CD8-positive, alpha-beta memory T cell (primary cell): ENCODE measurements around the gene UBN1. TPM values are rescaled to one million over a fixed set of nuclear protein-coding genes. Genes with fewer than 3 reads are reported as not detected.
"Not testable (repeated sequence)": the region's sequence is repeated elsewhere in the genome, so short reads cannot be mapped to it uniquely, and the experiment has no call there.

Experiments used
- CTCF ChIA-PET: fragments of 350-600 bp; sonication (Branson Sonifier 250); formaldehyde crosslinking; loops from one replicate; lab custom pipeline; 2021; ENCODE audit warnings: antibody characterized with exemption; lab: Charles Lee
- POLR2A ChIA-PET: fragments of 350-600 bp; sonication (Branson Sonifier 250); formaldehyde crosslinking; loops from one replicate; lab custom pipeline; 2021; ENCODE audit warnings: antibody characterized with exemption; lab: Charles Lee
- DNase-seq, 5 donors: peaks; one replicate each; pipeline versions ENCODE4 v3.0.0 to v3.0.0-alpha.2; 2020 to 2022; ENCODE audit warnings: mixed read lengths in 1 of 5
- H3K27ac ChIP-seq: one replicate; pipeline ENCODE4 v1.7.0; 2013; ENCODE audit warnings: low read depth, mild to moderate bottlenecking, low read length, moderate library complexity
- H3K27me3 ChIP-seq: 2 replicates; pipeline ENCODE4 v1.7.0; 2013; ENCODE audit warnings: low read length, mild to moderate bottlenecking; ENCODE audit not compliant: insufficient read depth, poor library complexity, severe bottlenecking
- H3K36me3 ChIP-seq: 2 replicates; pipeline ENCODE4 v1.7.0; 2013; ENCODE audit warnings: mild to moderate bottlenecking, low read length, moderate library complexity; ENCODE audit not compliant: insufficient read depth
- H3K4me1 ChIP-seq: 2 replicates; pipeline ENCODE4 v1.7.0; 2013; ENCODE audit warnings: mild to moderate bottlenecking, low read length, moderate library complexity; ENCODE audit not compliant: insufficient read depth
- H3K4me3 ChIP-seq: 2 replicates; pipeline ENCODE4 v1.7.0; 2013; ENCODE audit warnings: mild to moderate bottlenecking, low read length
- H3K9me3 ChIP-seq: 2 replicates; pipeline ENCODE4 v1.7.0; 2013; ENCODE audit warnings: mild to moderate bottlenecking, low read length
- H3K27ac Mint-ChIP-seq, 8 donors: one replicate each; pipeline ENCODE4 v1.8.0; 2020 to 2021; ENCODE audit warnings: mixed read lengths in 8 of 8, mild to moderate bottlenecking in 6 of 8, inconsistent platforms in 3 of 8, moderate library complexity in 3 of 8
- H3K27me3 Mint-ChIP-seq, 2 donors: one replicate each; pipeline ENCODE4 v1.8.0; 2020 to 2021; ENCODE audit warnings: mixed read lengths in 2 of 2, mild to moderate bottlenecking in 1 of 2, moderate library complexity in 1 of 2
- H3K36me3 Mint-ChIP-seq, 3 donors: one replicate each; pipeline ENCODE4 v1.8.0; 2020 to 2021; ENCODE audit warnings: mixed read lengths in 3 of 3, inconsistent platforms in 1 of 3, mild to moderate bottlenecking in 1 of 3
- H3K4me1 Mint-ChIP-seq, 3 donors: one replicate each; pipeline ENCODE4 v1.8.0; 2020 to 2021; ENCODE audit warnings: mixed read lengths in 3 of 3, inconsistent platforms in 1 of 3, mild to moderate bottlenecking in 1 of 3
- H3K4me3 Mint-ChIP-seq, 7 donors: one replicate each; pipeline ENCODE4 v1.8.0; 2020 to 2021; ENCODE audit warnings: mixed read lengths in 7 of 7, mild to moderate bottlenecking in 6 of 7, moderate library complexity in 4 of 7, inconsistent platforms in 2 of 7
- H3K9me3 Mint-ChIP-seq, 5 donors: one replicate each; pipeline ENCODE4 v1.8.0; 2020 to 2022; ENCODE audit warnings: mixed read lengths in 5 of 5, mild to moderate bottlenecking in 3 of 5, moderate library complexity in 2 of 5, inconsistent platforms in 1 of 5
- polyA plus RNA-seq: library from polyadenylated mRNA; unstranded; fragments of 300-500 nt; fragmentation: Illumina TruSeq; gene quantifications from one replicate; pipeline ENCODE4 v1.2.3, GENCODE V29; 2021
- total RNA-seq, 2 experiments: library from RNA; stranded (reverse); gene quantifications; one replicate each; pipeline ENCODE4 v1.2.3, GENCODE V29; 2021

Gene UBN1
- total and polyA plus RNA-seq, 3 experiments from 2014 or later = 23.3 to 41.0 (median 40.3) TPM

GRCh38 chr16:4892361-4893102 lies 45.3 kb downstream of the UBN1 start:
- peaks cover 0 to 7% (median 0%) of the 10 kb centered on the region in 3 donors for H3K36me3 Mint-ChIP-seq
- peaks cover 0 to 3% of the 10 kb centered on the region in 2 donors for H3K27me3 Mint-ChIP-seq
- no peak overlapping the region for H3K4me3 Mint-ChIP-seq
- no peaks in the 10 kb centered on the region for H3K4me1 Mint-ChIP-seq
- Histone ChIP-seq H3K27me3 (no peaks in the 10 kb centered on the region), H3K4me1 (no peaks in the 10 kb centered on the region), H3K4me3 (no peak overlapping the region), H3K36me3 (no peaks in the 10 kb centered on the region), H3K27ac (no peak overlapping the region), H3K9me3 (no peaks in the 10 kb centered on the region)
- ChIA-PET POLR2A (no interaction called here), CTCF (no interaction called here)
- DNase-seq = no peak
- no peaks in the 10 kb centered on the region for H3K9me3 Mint-ChIP-seq
- H3K27ac Mint-ChIP-seq = peak overlapping the region in 1 of 8 donors; percentile 33

GRCh38 chr16:4893103-4893862 lies 46.0 kb downstream of the UBN1 start:
- Mint-ChIP-seq H3K4me3 (no peak overlapping the region), H3K36me3 (peaks cover 0 to 1% (median 0%) of the 10 kb centered on the region in 3 donors), H3K4me1 (no peaks in the 10 kb centered on the region), H3K27ac (no peak overlapping the region), H3K27me3 (peaks cover 2 to 4% of the 10 kb centered on the region in 2 donors), H3K9me3 (no peaks in the 10 kb centered on the region)
- Histone ChIP-seq H3K4me1 (no peaks in the 10 kb centered on the region), H3K4me3 (no peak overlapping the region), H3K36me3 (no peaks in the 10 kb centered on the region), H3K9me3 (no peaks in the 10 kb centered on the region), H3K27ac (no peak overlapping the region), H3K27me3 (no peaks in the 10 kb centered on the region)
- no peak for DNase-seq
- ChIA-PET POLR2A (no interaction called here), CTCF (no interaction called here)

- Histone ChIP-seq H3K27me3 (no peaks in the 10 kb centered on the region), H3K9me3 (no peaks in the 10 kb centered on the region), H3K4me1 (no peaks in the 10 kb centered on the region), H3K4me3 (no peak overlapping the region), H3K36me3 (no peaks in the 10 kb centered on the region), H3K27ac (no peak overlapping the region)
- CTCF ChIA-PET = no interaction called here
- Mint-ChIP-seq H3K9me3 (no peaks in the 10 kb centered on the region), H3K27ac (no peak overlapping the region), H3K4me1 (no peaks in the 10 kb centered on the region), H3K4me3 (no peak overlapping the region), H3K27me3 (peaks cover 8% of the 10 kb centered on the region in 2 donors), H3K36me3 (no peaks in the 10 kb centered on the region)
- no peak for DNase-seq
- POLR2A ChIA-PET = no interaction called here
Observed at GRCh38 chr16:4894276-4895150, 47.2 kb downstream of the UBN1 start.

DNA sequence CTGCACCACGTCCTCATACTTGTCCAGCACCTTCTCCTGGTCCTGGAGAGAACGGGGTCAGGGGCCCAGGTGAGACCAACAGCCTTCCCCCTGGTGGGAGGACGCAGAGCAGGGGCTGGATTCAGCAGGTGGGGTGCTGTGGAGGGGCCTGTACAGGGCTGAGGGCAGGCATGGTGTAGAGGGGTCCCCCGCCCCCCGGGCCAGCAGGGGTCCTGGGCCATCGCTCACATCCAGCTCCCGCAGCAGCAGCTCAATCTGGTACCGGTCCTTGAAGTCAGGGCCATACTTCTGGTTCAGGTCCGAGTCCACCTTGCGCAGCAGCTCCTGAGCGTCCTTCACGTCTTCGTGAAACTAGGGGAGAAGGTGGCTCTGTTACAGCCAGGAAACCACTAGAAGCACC lies 48.1 kb downstream of the UBN1 start:
- DNase-seq = no peak
- Histone ChIP-seq H3K4me1 (no peaks in the 10 kb centered on the region), H3K9me3 (no peaks in the 10 kb centered on the region), H3K27ac (no peak overlapping the region), H3K27me3 (no peaks in the 10 kb centered on the region), H3K36me3 (no peaks in the 10 kb centered on the region), H3K4me3 (no peak overlapping the region)
- Mint-ChIP-seq H3K9me3 (no peaks in the 10 kb centered on the region), H3K4me3 (no peak overlapping the region), H3K4me1 (no peaks in the 10 kb centered on the region), H3K27ac (no peak overlapping the region), H3K36me3 (no peaks in the 10 kb centered on the region), H3K27me3 (peaks cover 10 to 14% of the 10 kb centered on the region in 2 donors)
- ChIA-PET CTCF (no interaction called here), POLR2A (no interaction called here)

DNA sequence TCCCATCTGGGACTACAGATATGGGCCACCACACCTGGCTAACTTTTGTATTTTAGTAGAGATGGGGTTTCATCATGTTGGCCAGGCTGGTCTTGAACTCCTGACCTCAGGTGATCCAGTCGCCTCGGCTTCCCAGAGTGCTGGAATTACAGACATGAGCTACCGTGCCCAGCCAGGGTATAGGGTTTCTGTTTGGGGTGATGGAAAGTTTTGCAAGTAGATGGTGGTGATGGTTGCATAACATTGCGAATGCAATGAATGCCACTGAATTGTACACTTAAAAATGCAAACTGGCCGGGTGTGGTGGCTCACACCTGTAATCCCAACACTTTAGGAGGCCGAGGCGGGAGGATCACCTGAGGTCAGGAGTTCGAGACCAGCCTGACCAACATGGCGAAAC lies 49.5 kb downstream of the UBN1 start:
- H3K4me1 ChIP-seq, H3K27ac ChIP-seq, H3K4me3 ChIP-seq, H3K36me3 ChIP-seq, POLR2A ChIA-PET, H3K27ac Mint-ChIP-seq, H3K4me3 Mint-ChIP-seq, CTCF ChIA-PET, H3K36me3 Mint-ChIP-seq, DNase-seq, H3K27me3 ChIP-seq, H3K4me1 Mint-ChIP-seq, H3K9me3 ChIP-seq, H3K9me3 Mint-ChIP-seq: not testable (repeated sequence)
- peaks cover 10 to 14% of the 10 kb centered on the region in 2 donors for H3K27me3 Mint-ChIP-seq

- ChIA-PET POLR2A (no interaction called here), CTCF (no interaction called here)
- no peaks in the 10 kb centered on the region for H3K36me3 ChIP-seq
- no peaks in the 10 kb centered on the region for H3K4me1 ChIP-seq
- no peaks in the 10 kb centered on the region for H3K9me3 Mint-ChIP-seq
- H3K27ac Mint-ChIP-seq = no peak overlapping the region
- no peaks in the 10 kb centered on the region for H3K4me1 Mint-ChIP-seq
- no peak overlapping the region for H3K27ac ChIP-seq
- no peak for DNase-seq
- H3K27me3 Mint-ChIP-seq = peaks cover 13 to 14% of the 10 kb centered on the region in 2 donors
- H3K27me3 ChIP-seq = no peaks in the 10 kb centered on the region
- no peak overlapping the region for H3K4me3 Mint-ChIP-seq
- no peaks in the 10 kb centered on the region for H3K36me3 Mint-ChIP-seq
- no peaks in the 10 kb centered on the region for H3K9me3 ChIP-seq
- no peak overlapping the region for H3K4me3 ChIP-seq
Observed at GRCh38 chr16:4897328-4897727, 50.0 kb downstream of the UBN1 start.

GRCh38 chr16:4898811-4899473 lies 51.7 kb downstream of the UBN1 start:
- Mint-ChIP-seq H3K36me3 (no peaks in the 10 kb centered on the region), H3K27ac (no peak overlapping the region), H3K9me3 (no peaks in the 10 kb centered on the region), H3K4me1 (no peaks in the 10 kb centered on the region), H3K4me3 (no peak overlapping the region), H3K27me3 (peaks cover 20 to 21% of the 10 kb centered on the region in 2 donors)
- no peak for DNase-seq
- no peaks in the 10 kb centered on the region for H3K36me3 ChIP-seq
- H3K4me1 ChIP-seq = no peaks in the 10 kb centered on the region
- H3K9me3 ChIP-seq = no peaks in the 10 kb centered on the region
- no peaks in the 10 kb centered on the region for H3K27me3 ChIP-seq
- no peak overlapping the region for H3K27ac ChIP-seq
- ChIA-PET POLR2A (no interaction called here), CTCF (no interaction called here)
- no peak overlapping the region for H3K4me3 ChIP-seq
